ENCODE results near the gene NOS1AP.

Gene NOS1AP

GRCh38 chr1:162175379-162176081 lies 106.0 kb downstream of the NOS1AP start:
- Histone ChIP-seq H3K4me1 (ENCODE audit: control insufficient read depth in 1 of 2, insufficient read depth in 1 of 2, low read depth in 1 of 2, low read length in 1 of 2) (peaks cover 18 to 27% of the 10 kb centered on the region in 2 experiments), H3K4me3 (ENCODE audit: low read depth in 1 of 2, low read length in 1 of 2) (no peak overlapping the region), H3K9me3 (no peaks in the 10 kb centered on the region), H3K36me3 (no peaks in the 10 kb centered on the region), H3K27ac (no peak overlapping the region), H3K27me3 (no peaks in the 10 kb centered on the region)
- TF ChIP-seq, protein P1, sequence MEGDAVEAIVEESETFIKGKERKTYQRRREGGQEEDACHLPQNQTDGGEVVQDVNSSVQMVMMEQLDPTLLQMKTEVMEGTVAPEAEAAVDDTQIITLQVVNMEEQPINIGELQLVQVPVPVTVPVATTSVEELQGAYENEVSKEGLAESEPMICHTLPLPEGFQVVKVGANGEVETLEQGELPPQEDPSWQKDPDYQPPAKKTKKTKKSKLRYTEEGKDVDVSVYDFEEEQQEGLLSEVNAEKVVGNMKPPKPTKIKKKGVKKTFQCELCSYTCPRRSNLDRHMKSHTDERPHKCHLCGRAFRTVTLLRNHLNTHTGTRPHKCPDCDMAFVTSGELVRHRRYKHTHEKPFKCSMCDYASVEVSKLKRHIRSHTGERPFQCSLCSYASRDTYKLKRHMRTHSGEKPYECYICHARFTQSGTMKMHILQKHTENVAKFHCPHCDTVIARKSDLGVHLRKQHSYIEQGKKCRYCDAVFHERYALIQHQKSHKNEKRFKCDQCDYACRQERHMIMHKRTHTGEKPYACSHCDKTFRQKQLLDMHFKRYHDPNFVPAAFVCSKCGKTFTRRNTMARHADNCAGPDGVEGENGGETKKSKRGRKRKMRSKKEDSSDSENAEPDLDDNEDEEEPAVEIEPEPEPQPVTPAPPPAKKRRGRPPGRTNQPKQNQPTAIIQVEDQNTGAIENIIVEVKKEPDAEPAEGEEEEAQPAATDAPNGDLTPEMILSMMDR (IDR thresholded peaks at IDR 0.05): no peak

GRCh38 chr1:162177126-162177525 lies 107.6 kb downstream of the NOS1AP start:
- no peaks in the 10 kb centered on the region for H3K27me3 ChIP-seq
- peaks cover 18 to 32% of the 10 kb centered on the region in 2 experiments for H3K4me1 ChIP-seq (ENCODE audit: control insufficient read depth in 1 of 2, insufficient read depth in 1 of 2, low read depth in 1 of 2, low read length in 1 of 2)
- H3K36me3 ChIP-seq: no peaks in the 10 kb centered on the region
- no peak overlapping the region for H3K4me3 ChIP-seq (ENCODE audit: low read depth in 1 of 2, low read length in 1 of 2)
- no peaks in the 10 kb centered on the region for H3K9me3 ChIP-seq
- TF ChIP-seq, protein P1 (IDR thresholded peaks at IDR 0.05): no peak
- H3K27ac ChIP-seq: no peak overlapping the region

DNA sequence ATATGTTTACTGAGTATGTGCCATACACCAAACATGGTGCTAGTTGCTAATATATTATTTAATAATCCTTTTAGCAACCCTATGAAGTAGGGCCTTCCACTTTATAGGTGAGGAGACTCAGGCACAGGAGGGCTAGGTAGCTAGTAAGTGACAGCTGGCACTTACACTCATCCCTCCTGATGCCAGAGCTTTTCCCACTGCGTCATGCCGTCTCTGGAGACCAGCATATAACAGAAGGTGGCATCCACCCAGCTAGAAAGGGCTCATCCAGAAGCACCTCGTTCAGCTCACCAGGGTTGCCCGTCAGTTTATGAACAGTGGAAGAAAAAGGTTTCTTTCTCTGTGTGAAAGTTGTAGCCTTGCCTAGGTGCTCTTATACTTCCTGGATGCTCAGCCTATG lies 108.9 kb downstream of the NOS1AP start:
- Histone ChIP-seq H3K4me3 (ENCODE audit: low read depth in 1 of 2, low read length in 1 of 2) (no peak overlapping the region), H3K4me1 (ENCODE audit: control insufficient read depth in 1 of 2, insufficient read depth in 1 of 2, low read depth in 1 of 2, low read length in 1 of 2) (peaks cover 18 to 32% of the 10 kb centered on the region in 2 experiments), H3K9me3 (no peaks in the 10 kb centered on the region)

GRCh38 chr1:162179121-162179520 lies 109.6 kb downstream of the NOS1AP start:
- H3K9me3 ChIP-seq: no peaks in the 10 kb centered on the region
- TF ChIP-seq, protein P1 (IDR thresholded peaks at IDR 0.05): no peak
- no peaks in the 10 kb centered on the region for H3K27me3 ChIP-seq
- H3K27ac ChIP-seq: peak overlapping the region; percentile 23
- peaks cover 18 to 32% of the 10 kb centered on the region in 2 experiments for H3K4me1 ChIP-seq (ENCODE audit: control insufficient read depth in 1 of 2, insufficient read depth in 1 of 2, low read depth in 1 of 2, low read length in 1 of 2)
- H3K36me3 ChIP-seq: no peaks in the 10 kb centered on the region
- H3K4me3 ChIP-seq (ENCODE audit: low read depth in 1 of 2, low read length in 1 of 2): no peak overlapping the region

More for the DNA sequence above, 108.9 kb downstream of the NOS1AP start:
- Histone ChIP-seq H3K27ac (no peak overlapping the region), H3K36me3 (no peaks in the 10 kb centered on the region), H3K27me3 (no peaks in the 10 kb centered on the region)
- TF ChIP-seq, protein P1 (IDR thresholded peaks at IDR 0.05): no peak

GRCh38 chr1:162180813-162181212 lies 111.3 kb downstream of the NOS1AP start:
- Histone ChIP-seq H3K9me3 (no peaks in the 10 kb centered on the region), H3K27ac (no peak overlapping the region), H3K36me3 (no peaks in the 10 kb centered on the region), H3K4me1 (ENCODE audit: control insufficient read depth in 1 of 2, insufficient read depth in 1 of 2, low read depth in 1 of 2, low read length in 1 of 2) (peaks cover 13 to 23% of the 10 kb centered on the region in 2 experiments), H3K27me3 (no peaks in the 10 kb centered on the region), H3K4me3 (ENCODE audit: low read depth in 1 of 2, low read length in 1 of 2) (no peak overlapping the region)
- TF ChIP-seq, protein P1 (IDR thresholded peaks at IDR 0.05): no peak
